Gastroesophageal sphincter (tissue), 3 donors: Measurements from ENCODE around the gene HMGXB3.

ENCODE experiments used
- CTCF ChIP-seq, 4 experiments: fragments of 200-600 bp in 2 of 4; fragments of 450-650 bp in 2 of 4; sonication (generic) in 1 of 4; IDR thresholded peaks; one replicate each; pipeline ENCODE4 v1.5.1; 2017 to 2019; ENCODE audit warnings: antibody characterized with exemption in 4 of 4, mild to moderate bottlenecking in 2 of 4, moderate library complexity in 2 of 4
- EP300 ChIP-seq: sonication (generic); formaldehyde crosslinking; IDR thresholded peaks from one replicate; pipeline ENCODE4 v1.6.1; 2017; ENCODE audit warnings: antibody characterized with exemption, mild to moderate bottlenecking
- POLR2A ChIP-seq, 2 donors: fragments of 450-650 bp; IDR thresholded peaks; one replicate each; pipeline ENCODE4 v1.6.1; 2017; ENCODE audit warnings: antibody characterized with exemption in 2 of 2, mild to moderate bottlenecking in 2 of 2, moderate library complexity in 1 of 2
- POLR2AphosphoS5 ChIP-seq: sonication (generic); formaldehyde crosslinking; IDR thresholded peaks from one replicate; pipeline ENCODE4 v1.6.1; 2017; ENCODE audit warnings: antibody characterized with exemption

GRCh38 chr5:149954798-149955197 lies 45.7 kb upstream of the HMGXB3 start:
- TF ChIP-seq CTCF (IDR thresholded peaks at IDR 0.05) (no peak), POLR2AphosphoS5 (no peak), EP300 (no peak), POLR2A (IDR thresholded peaks at IDR 0.05) (no peak)
